Natural killer cell treated with Interleukin-12 subunit alpha and Interleukin-12 subunit beta and Interleukin-15 and Interleukin-18, amount 100 ng/mL, for 72 hours (primary cell): ENCODE measurements around the gene PRR7. TPM values are rescaled to one million over a fixed set of nuclear protein-coding genes. Genes with fewer than 3 reads are reported as not detected.

Experiments
- ATAC-seq, 2 donors: fragments of 150-1000 bp; cut with Tn5 transposase in 1 of 2; sonication (Bioruptor Pico), chemical (Tn5 transposase) in 1 of 2; 2 replicates each; pipeline ENCODE4 v1.10.0; 2021
- DNase-seq: peaks from one replicate; pipeline ENCODE4 v3.0.0; 2022; ENCODE audit warnings: low spot score
- H3K27ac Mint-ChIP-seq, 2 donors: 1 replicate in 1 of 2; 2 replicates in 1 of 2; pipeline ENCODE4 v1.8.0; 2022; ENCODE audit warnings: mixed read lengths in 2 of 2, mild to moderate bottlenecking in 1 of 2, moderate library complexity in 1 of 2
- H3K27me3 Mint-ChIP-seq, 2 donors: 1 replicate in 1 of 2; 2 replicates in 1 of 2; pipeline ENCODE4 v1.8.0; 2022; ENCODE audit warnings: mixed read lengths in 2 of 2
- H3K36me3 Mint-ChIP-seq: one replicate; pipeline ENCODE4 v1.8.0; 2022; ENCODE audit warnings: mixed read lengths
- H3K4me1 Mint-ChIP-seq, 2 donors: 1 replicate in 1 of 2; 2 replicates in 1 of 2; pipeline ENCODE4 v1.8.0; 2022; ENCODE audit warnings: low read depth in 2 of 2, mixed read lengths in 2 of 2, mild to moderate bottlenecking in 1 of 2
- H3K4me3 Mint-ChIP-seq: one replicate; pipeline ENCODE4 v1.8.0; 2022; ENCODE audit warnings: mixed read lengths
- H3K9me3 Mint-ChIP-seq: 2 replicates; pipeline ENCODE4 v1.8.0; 2022; ENCODE audit warnings: mixed read lengths
- total RNA-seq, 2 donors: library from RNA; stranded (reverse); gene quantifications; one replicate each; pipeline ENCODE4 v1.2.3, GENCODE V29; 2022

Gene PRR7
- total RNA-seq, 2 donors from 2014 or later = 0.83 to 2.6 TPM

GRCh38 chr5:177456591-177456964, 10.0 kb downstream of the PRR7 start:
- DNase-seq = no peak
- ATAC-seq = no peak
- Mint-ChIP-seq H3K9me3 (no peaks in the 10 kb centered on the region), H3K36me3 (no peaks in the 10 kb centered on the region), H3K4me3 (peak overlapping the region; percentile 73), H3K27me3 (peaks cover 0 to 3% of the 10 kb centered on the region in 2 donors), H3K4me1 (peaks cover 13 to 14% of the 10 kb centered on the region in 2 donors), H3K27ac (peak overlapping the region in 1 of 2 donors; percentile 44)

- Mint-ChIP-seq H3K36me3 (no peaks in the 10 kb centered on the region), H3K27me3 (no peaks in the 10 kb centered on the region), H3K27ac (no peak overlapping the region), H3K4me3 (no peak overlapping the region), H3K9me3 (no peaks in the 10 kb centered on the region), H3K4me1 (peaks cover 9 to 15% of the 10 kb centered on the region in 2 donors)
- ATAC-seq (peak; percentile 56 to 58), DNase-seq (peak; percentile 73)
Measured at GRCh38 chr5:177456976-177457851, 10.6 kb downstream of the PRR7 start.

GRCh38 chr5:177457852-177458681, 11.5 kb downstream of the PRR7 start:
- ATAC-seq = no peak
- no peak for DNase-seq
- no peaks in the 10 kb centered on the region for H3K9me3 Mint-ChIP-seq
- H3K4me1 Mint-ChIP-seq = peaks cover 9 to 16% of the 10 kb centered on the region in 2 donors
- no peaks in the 10 kb centered on the region for H3K27me3 Mint-ChIP-seq
- H3K4me3 Mint-ChIP-seq = no peak overlapping the region
- H3K36me3 Mint-ChIP-seq = no peaks in the 10 kb centered on the region
- no peak overlapping the region for H3K27ac Mint-ChIP-seq

GRCh38 chr5:177458912-177459350, 12.3 kb downstream of the PRR7 start:
- DNase-seq = no peak
- Mint-ChIP-seq H3K27me3 (no peaks in the 10 kb centered on the region), H3K36me3 (no peaks in the 10 kb centered on the region), H3K9me3 (no peaks in the 10 kb centered on the region), H3K4me3 (no peak overlapping the region), H3K4me1 (peaks cover 3 to 12% of the 10 kb centered on the region in 2 donors), H3K27ac (no peak overlapping the region)
- ATAC-seq = no peak

GRCh38 chr5:177459357-177459756, 12.7 kb downstream of the PRR7 start:
- Mint-ChIP-seq H3K4me1 (peaks cover 2 to 10% of the 10 kb centered on the region in 2 donors), H3K4me3 (no peak overlapping the region), H3K27me3 (no peaks in the 10 kb centered on the region), H3K36me3 (no peaks in the 10 kb centered on the region), H3K9me3 (no peaks in the 10 kb centered on the region), H3K27ac (no peak overlapping the region)
- ATAC-seq (no peak), DNase-seq (no peak)

GRCh38 chr5:177459819-177460628, 13.4 kb downstream of the PRR7 start:
- no peaks in the 10 kb centered on the region for H3K36me3 Mint-ChIP-seq
- H3K27me3 Mint-ChIP-seq = no peaks in the 10 kb centered on the region
- DNase-seq (no peak), ATAC-seq (no peak)
- no peak overlapping the region for H3K4me3 Mint-ChIP-seq
- H3K27ac Mint-ChIP-seq = no peak overlapping the region
- peaks cover 2 to 10% of the 10 kb centered on the region in 2 donors for H3K4me1 Mint-ChIP-seq
- no peaks in the 10 kb centered on the region for H3K9me3 Mint-ChIP-seq

- H3K9me3 Mint-ChIP-seq = no peaks in the 10 kb centered on the region
- H3K27ac Mint-ChIP-seq = peak overlapping the region in 1 of 2 donors; percentile 43
- DNase-seq = no peak
- H3K27me3 Mint-ChIP-seq = no peaks in the 10 kb centered on the region
- peaks cover 2 to 10% of the 10 kb centered on the region in 2 donors for H3K4me1 Mint-ChIP-seq
- H3K36me3 Mint-ChIP-seq = no peaks in the 10 kb centered on the region
- no peak overlapping the region for H3K4me3 Mint-ChIP-seq
- no peak for ATAC-seq
Measured at GRCh38 chr5:177462021-177462670, 15.5 kb downstream of the PRR7 start.

GRCh38 chr5:177465044-177465443, 18.4 kb downstream of the PRR7 start:
- Mint-ChIP-seq H3K4me3 (no peak overlapping the region), H3K36me3 (no peaks in the 10 kb centered on the region), H3K4me1 (peaks cover 10 to 13% of the 10 kb centered on the region in 2 donors), H3K9me3 (no peaks in the 10 kb centered on the region), H3K27ac (no peak overlapping the region), H3K27me3 (no peaks in the 10 kb centered on the region)
- no peak for DNase-seq
- no peak for ATAC-seq

- no peaks in the 10 kb centered on the region for H3K9me3 Mint-ChIP-seq
- no peaks in the 10 kb centered on the region for H3K36me3 Mint-ChIP-seq
- no peaks in the 10 kb centered on the region for H3K27me3 Mint-ChIP-seq
- H3K4me1 Mint-ChIP-seq = peaks cover 11 to 22% of the 10 kb centered on the region in 2 donors
- H3K4me3 Mint-ChIP-seq = no peak overlapping the region
- ATAC-seq (no peak), DNase-seq (no peak)
- no peak overlapping the region for H3K27ac Mint-ChIP-seq
Measured at GRCh38 chr5:177466861-177467260, 20.2 kb downstream of the PRR7 start.

GRCh38 chr5:177467436-177467835, 20.8 kb downstream of the PRR7 start:
- Mint-ChIP-seq H3K27me3 (no peaks in the 10 kb centered on the region), H3K4me1 (peaks cover 11 to 25% of the 10 kb centered on the region in 2 donors), H3K4me3 (no peak overlapping the region), H3K36me3 (no peaks in the 10 kb centered on the region), H3K9me3 (no peaks in the 10 kb centered on the region), H3K27ac (no peak overlapping the region)
- no peak for ATAC-seq
- DNase-seq = no peak

- ATAC-seq = no peak
- H3K4me3 Mint-ChIP-seq = no peak overlapping the region
- no peak overlapping the region for H3K27ac Mint-ChIP-seq
- H3K9me3 Mint-ChIP-seq = no peaks in the 10 kb centered on the region
- DNase-seq = no peak
- H3K4me1 Mint-ChIP-seq = peaks cover 6 to 25% of the 10 kb centered on the region in 2 donors
- no peaks in the 10 kb centered on the region for H3K36me3 Mint-ChIP-seq
- H3K27me3 Mint-ChIP-seq = no peaks in the 10 kb centered on the region
Measured at GRCh38 chr5:177468329-177468684, 21.7 kb downstream of the PRR7 start.

GRCh38 chr5:177468685-177469628, 22.3 kb downstream of the PRR7 start:
- Mint-ChIP-seq H3K27ac (no peak overlapping the region), H3K27me3 (peaks cover under 1 to 3% of the 10 kb centered on the region in 2 donors)
- DNase-seq = no peak

More at GRCh38 chr5:177468685-177469628, 22.3 kb downstream of the PRR7 start:
- no peak for ATAC-seq
- Mint-ChIP-seq H3K9me3 (no peaks in the 10 kb centered on the region), H3K36me3 (no peaks in the 10 kb centered on the region), H3K4me1 (peaks cover 8 to 27% of the 10 kb centered on the region in 2 donors), H3K4me3 (no peak overlapping the region)
